HepG2 (cell line): ENCODE results near the gene ANKRD11. TPM values are rescaled to one million over a fixed set of nuclear protein-coding genes. Genes with fewer than 3 reads are reported as not detected.
A peak's percentile ranks its signal among the peaks of the same experiment; 100 is the strongest.

Source experiments
- ARNT ChIP-seq: fragments of 450-650 bp; IDR thresholded peaks from 2 replicates; pipeline ENCODE4 v1.6.1; 2017
- E2F2 ChIP-seq: sonication (generic); formaldehyde crosslinking; IDR thresholded peaks from 2 replicates; pipeline ENCODE4 v1.4.0; 2020; ENCODE audit warnings: missing genetic modification reagents, borderline replicate concordance
- ELK4 ChIP-seq: sonication (generic); formaldehyde crosslinking; IDR thresholded peaks from 2 replicates; pipeline ENCODE4 v1.9.0; 2021; ENCODE audit warnings: missing genetic modification reagents, borderline replicate concordance
- GFI1 ChIP-seq: sonication (generic); formaldehyde crosslinking; IDR thresholded peaks from 2 replicates; pipeline ENCODE4 v1.5.0; 2020; ENCODE audit warnings: missing genetic modification reagents, mild to moderate bottlenecking, borderline replicate concordance
- KDM2A ChIP-seq: sonication (generic); formaldehyde crosslinking; IDR thresholded peaks from 2 replicates; pipeline ENCODE4 v1.4.0; 2020; ENCODE audit warnings: low read depth, missing genetic modification reagents, borderline replicate concordance
- MED8 ChIP-seq: sonication (generic); formaldehyde crosslinking; IDR thresholded peaks from 2 replicates; pipeline ENCODE4 v1.8.1; 2023; ENCODE audit warnings: mild to moderate bottlenecking, missing genetic modification reagents; ENCODE audit not compliant: insufficient replicate concordance
- MXD1 ChIP-seq: sonication (generic); formaldehyde crosslinking; IDR thresholded peaks from 2 replicates; pipeline ENCODE4 v1.4.0; 2020; ENCODE audit warnings: mild to moderate bottlenecking, missing genetic modification reagents
- NFE2L1 ChIP-seq: sonication (generic); formaldehyde crosslinking; IDR thresholded peaks from 2 replicates; pipeline ENCODE4 v1.4.0; 2020; ENCODE audit warnings: missing genetic modification reagents, mild to moderate bottlenecking, borderline replicate concordance
- NR0B2 ChIP-seq: sonication (generic); formaldehyde crosslinking; IDR thresholded peaks from 2 replicates; pipeline ENCODE4 v1.4.0; 2020; ENCODE audit warnings: mild to moderate bottlenecking, missing genetic modification reagents
- NR1H2 ChIP-seq: sonication (generic); formaldehyde crosslinking; IDR thresholded peaks from 2 replicates; pipeline ENCODE4 v1.8.1; 2022; ENCODE audit warnings: low read depth, missing genetic modification reagents, borderline replicate concordance
- PCBP2 ChIP-seq: fragments of 200-400 bp; formaldehyde crosslinking; optimal IDR thresholded peaks from 2 replicates; pipeline ENCODE3; 2018; ENCODE audit warnings: low read length, low read depth; ENCODE audit not compliant: poor library complexity, severe bottlenecking
- PPARG ChIP-seq: conservative IDR thresholded peaks from 2 replicates; pipeline ENCODE4 v1.6.1; 2016; ENCODE audit warnings: missing biosample characterization, missing genetic modification reagents
- SRY ChIP-seq: sonication (generic); formaldehyde crosslinking; IDR thresholded peaks from 2 replicates; pipeline ENCODE4 v1.8.0; 2022; ENCODE audit warnings: mild to moderate bottlenecking, missing genetic modification reagents
- TCF7 ChIP-seq: sonication (generic); IDR thresholded peaks from 2 replicates; pipeline ENCODE4 v1.6.1; 2016; ENCODE audit warnings: antibody characterized with exemption, low read depth
- U2AF1 ChIP-seq: fragments of 200-400 bp; formaldehyde crosslinking; optimal IDR thresholded peaks from 2 replicates; pipeline ENCODE3; 2017; ENCODE audit warnings: mild to moderate bottlenecking, low read depth, low read length
- ZEB1 ChIP-seq: IDR thresholded peaks from 2 replicates; pipeline ENCODE4 v1.6.1; 2012; ENCODE audit warnings: mild to moderate bottlenecking, low read depth, inconsistent platforms; ENCODE audit not compliant: insufficient replicate concordance
- ZNF276 ChIP-seq: sonication (generic); formaldehyde crosslinking; IDR thresholded peaks from 2 replicates; pipeline ENCODE4 v1.4.0; 2020; ENCODE audit warnings: mild to moderate bottlenecking, low read depth, missing genetic modification reagents
- ZNF446 ChIP-seq: sonication (generic); formaldehyde crosslinking; IDR thresholded peaks from 2 replicates; pipeline ENCODE4 v1.5.0; 2020; ENCODE audit warnings: mild to moderate bottlenecking, missing genetic modification reagents
- ZNF512B ChIP-seq: sonication (generic); formaldehyde crosslinking; IDR thresholded peaks from 2 replicates; pipeline ENCODE4 v1.5.1; 2020; ENCODE audit warnings: missing genetic modification reagents, mild to moderate bottlenecking, borderline replicate concordance
- ZNF768 ChIP-seq: sonication (generic); formaldehyde crosslinking; IDR thresholded peaks from 2 replicates; pipeline ENCODE4 v1.4.0; 2020; ENCODE audit warnings: missing genetic modification reagents
- polyA plus RNA-seq, 8 experiments: library from polyadenylated mRNA; depleted of rRNA in 3 of 8; stranded (reverse) in 7 of 8; unstranded in 1 of 8; fragments of >200 nt; fragmentation: Illumina TruSeq in 4 of 8; extraction: Trizol in 4 of 8; gene quantifications; 2 replicates each; pipeline versions ENCODE4 v1.2.1 to v1.2.3, GENCODE V29; 2011 to 2016; ENCODE audit warnings: low read depth in 4 of 8, missing spikeins in 1 of 8, mixed read lengths in 1 of 8; ENCODE audit not compliant: insufficient read depth in 1 of 8
- total RNA-seq, 5 experiments: library from RNA; depleted of rRNA; stranded (reverse); fragments of >200 nt; fragmentation: Illumina TruSeq; extraction: Trizol; gene quantifications; 2 replicates each; pipeline ENCODE4 v1.2.3, GENCODE V29; 2016; ENCODE audit warnings: low read depth in 1 of 5

ANKRD11 gene
- total and polyA plus RNA-seq, 2 of the 13 experiments (the other 11 are each of a cell fraction or from before 2014, with no cell fraction given), result 21.4 to 38.4 TPM

GRCh38 chr16:89490439-89491237 lies at the start of gene ANKRD11 (continued):
- peak; percentile 83 for TF ChIP-seq MED8 (CRISPR knock-in tag)
- 0 out of 2 replicates have a peak, but pooled peaks have one; percentile 58 for TF ChIP-seq SRY (CRISPR knock-in tag)
- TF ChIP-seq TCF7, result no peak
- TF ChIP-seq ARNT, result no peak
- 0 out of 2 replicates have a peak, but pooled peaks have one; percentile 57 for TF ChIP-seq ELK4 (CRISPR knock-in tag)
- no peak for TF ChIP-seq ZNF512B (CRISPR knock-in tag)
- no peak; the same call in none of the 2 replicates for TF ChIP-seq NR0B2 (CRISPR knock-in tag)
- peak; percentile 54; the same call in 1 of the 2 replicates for TF ChIP-seq ZNF768 (CRISPR knock-in tag)
- no peak for TF ChIP-seq U2AF1
- peak; percentile 11; the same call in 1 of the 2 replicates for TF ChIP-seq PPARG (CRISPR knock-in tag)
- TF ChIP-seq PCBP2, result no peak
- no peak for TF ChIP-seq ZNF446 (CRISPR knock-in tag)
- peak; percentile 88 for TF ChIP-seq MXD1 (CRISPR knock-in tag)
- TF ChIP-seq ZEB1, result no peak
- TF ChIP-seq E2F2 (CRISPR knock-in tag), result peak; percentile 87
- TF ChIP-seq NR1H2 (CRISPR knock-in tag), result no peak
- peak; percentile 38; the same call in 1 of the 2 replicates for TF ChIP-seq GFI1 (CRISPR knock-in tag)
- TF ChIP-seq KDM2A (CRISPR knock-in tag), result peak; percentile 92
- TF ChIP-seq ZNF276 (CRISPR knock-in tag), result 0 out of 2 replicates have a peak, but pooled peaks have one; percentile 53
- TF ChIP-seq NFE2L1 (CRISPR knock-in tag), result no peak
